Measurements from ENCODE around the gene CCDC73. TPM values are rescaled to one million over a fixed set of nuclear protein-coding genes. Genes with fewer than 3 reads are reported as not detected.

CCDC73 gene
- polyA plus RNA-seq, 1 of the 3 experiments (the other 2 are of a cell fraction), result not detected

DNA sequence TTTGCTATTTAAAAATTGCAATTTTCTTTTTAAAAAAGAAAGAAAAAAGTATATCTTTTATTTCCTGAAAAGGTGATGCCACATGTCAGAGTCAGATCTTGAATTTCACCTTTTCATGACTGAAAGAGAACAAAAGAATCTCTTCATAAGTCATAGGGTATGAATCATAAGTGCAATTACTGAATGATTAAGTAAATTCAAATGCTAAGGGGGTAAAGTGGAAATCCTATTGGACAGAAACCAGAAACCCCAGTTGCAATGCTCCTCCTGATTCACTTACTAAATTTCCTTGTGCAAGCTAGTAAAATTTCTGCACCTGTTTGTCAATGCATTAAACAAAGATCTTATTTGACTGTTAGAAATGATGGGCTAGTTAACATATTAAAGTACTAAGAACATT is 27.1 kb upstream of the CCDC73 start:
- DNase-seq, result no peak
- no peak for TF ChIP-seq RXRA (IDR thresholded peaks at IDR 0.05; ENCODE audit: borderline replicate concordance, low read depth)
- TF ChIP-seq JUND (IDR thresholded peaks at IDR 0.05), result peak; percentile 15; the same call in 1 of the 2 replicates
- TF ChIP-seq, protein P1, sequence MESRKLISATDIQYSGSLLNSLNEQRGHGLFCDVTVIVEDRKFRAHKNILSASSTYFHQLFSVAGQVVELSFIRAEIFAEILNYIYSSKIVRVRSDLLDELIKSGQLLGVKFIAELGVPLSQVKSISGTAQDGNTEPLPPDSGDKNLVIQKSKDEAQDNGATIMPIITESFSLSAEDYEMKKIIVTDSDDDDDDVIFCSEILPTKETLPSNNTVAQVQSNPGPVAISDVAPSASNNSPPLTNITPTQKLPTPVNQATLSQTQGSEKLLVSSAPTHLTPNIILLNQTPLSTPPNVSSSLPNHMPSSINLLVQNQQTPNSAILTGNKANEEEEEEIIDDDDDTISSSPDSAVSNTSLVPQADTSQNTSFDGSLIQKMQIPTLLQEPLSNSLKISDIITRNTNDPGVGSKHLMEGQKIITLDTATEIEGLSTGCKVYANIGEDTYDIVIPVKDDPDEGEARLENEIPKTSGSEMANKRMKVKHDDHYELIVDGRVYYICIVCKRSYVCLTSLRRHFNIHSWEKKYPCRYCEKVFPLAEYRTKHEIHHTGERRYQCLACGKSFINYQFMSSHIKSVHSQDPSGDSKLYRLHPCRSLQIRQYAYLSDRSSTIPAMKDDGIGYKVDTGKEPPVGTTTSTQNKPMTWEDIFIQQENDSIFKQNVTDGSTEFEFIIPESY (IDR thresholded peaks at IDR 0.05; ENCODE audit: borderline replicate concordance, low read depth), result no peak
- no peak for TF ChIP-seq POLR2AphosphoS5 (IDR thresholded peaks at IDR 0.05; ENCODE audit: low read depth, low read length)
- peak; percentile 30; the same call in 1 of the 2 replicates for TF ChIP-seq FOSL2 (IDR thresholded peaks at IDR 0.05; ENCODE audit: borderline replicate concordance, low read depth)
- TF ChIP-seq NRF1 (IDR thresholded peaks at IDR 0.05; ENCODE audit: low read depth, low read length), result no peak
- no peak for TF ChIP-seq NFIC (IDR thresholded peaks at IDR 0.05; ENCODE audit: borderline replicate concordance)
- TF ChIP-seq, protein P2, sequence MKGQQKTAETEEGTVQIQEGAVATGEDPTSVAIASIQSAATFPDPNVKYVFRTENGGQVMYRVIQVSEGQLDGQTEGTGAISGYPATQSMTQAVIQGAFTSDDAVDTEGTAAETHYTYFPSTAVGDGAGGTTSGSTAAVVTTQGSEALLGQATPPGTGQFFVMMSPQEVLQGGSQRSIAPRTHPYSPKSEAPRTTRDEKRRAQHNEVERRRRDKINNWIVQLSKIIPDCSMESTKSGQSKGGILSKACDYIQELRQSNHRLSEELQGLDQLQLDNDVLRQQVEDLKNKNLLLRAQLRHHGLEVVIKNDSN (IDR thresholded peaks at IDR 0.05; ENCODE audit: borderline replicate concordance, low read depth), result no peak
- TF ChIP-seq GABPA (IDR thresholded peaks at IDR 0.05; ENCODE audit: low read depth), result no peak
- no peak for TF ChIP-seq TCF12 (IDR thresholded peaks at IDR 0.05)
- no peak for TF ChIP-seq EP300 (IDR thresholded peaks at IDR 0.05; ENCODE audit: borderline replicate concordance in 1 of 2, low read depth in 1 of 2, low read length in 1 of 2)
- no peak for TF ChIP-seq RFX5 (IDR thresholded peaks at IDR 0.05; ENCODE audit: low read length)
- no peak for TF ChIP-seq SMC3 (IDR thresholded peaks at IDR 0.05; ENCODE audit: low read depth, low read length)
- TF ChIP-seq TAF1 (IDR thresholded peaks at IDR 0.05; ENCODE audit: borderline replicate concordance, low read depth, low read length), result no peak
- no peak for TF ChIP-seq MEF2A (IDR thresholded peaks at IDR 0.05; ENCODE audit: borderline replicate concordance, low read depth)
- TF ChIP-seq GATA2 (CRISPR knock-in tag; IDR thresholded peaks at IDR 0.05), result no peak
- TF ChIP-seq MXI1 (IDR thresholded peaks at IDR 0.05; ENCODE audit: low read depth, low read length), result no peak
- ChIA-PET CTCF (interaction anchor here (0.9 to 2.5 kb wide), 2 partner anchors 12 to 29 kb away, joined by 3 to 6 read pairs; no protein-coding TSS in a partner anchor), POLR2A (no interaction called here)
- H3K9me2 ChIP-seq, result no peaks in the 10 kb centered on the region
- H3K4me3 ChIP-seq (ENCODE audit: low read depth in 2 of 2, low read length in 1 of 2), result no peak overlapping the region
- no peaks in the 10 kb centered on the region; the same call in 1 of the 2 replicates for H3K27me3 ChIP-seq (ENCODE audit: insufficient read depth)
- H3K36me3 ChIP-seq (replicated peaks in 1 of 2; ENCODE audit: control insufficient read depth in 1 of 2, insufficient read depth in 2 of 2, low read length in 1 of 2), result no peaks in the 10 kb centered on the region
- no peaks in the 10 kb centered on the region for H3F3A ChIP-seq (replicated peaks; ENCODE audit: insufficient read depth)
- no peaks in the 10 kb centered on the region for H3K79me2 ChIP-seq (ENCODE audit: insufficient read depth)
- no peaks in the 10 kb centered on the region for H3K9me3 ChIP-seq
- no peaks in the 10 kb centered on the region for H4K20me1 ChIP-seq (ENCODE audit: insufficient read depth)
- H2AFZ ChIP-seq (ENCODE audit: low read depth), result no peak overlapping the region; the same call in 1 of the 2 replicates
- H3K9ac ChIP-seq, result no peak overlapping the region
- H3K4me1 ChIP-seq (ENCODE audit: control insufficient read depth in 1 of 2, insufficient read depth in 2 of 2, low read depth in 1 of 2, low read length in 1 of 2), result peaks cover 0 to 4% of the 10 kb centered on the region in 2 experiments; a peak in 1 of 4 replicates
- H3K4me2 ChIP-seq, result no peak overlapping the region
- H3K27ac ChIP-seq (ENCODE audit: low read depth in 2 of 2, low read length in 1 of 2), result no peak overlapping the region

DNA sequence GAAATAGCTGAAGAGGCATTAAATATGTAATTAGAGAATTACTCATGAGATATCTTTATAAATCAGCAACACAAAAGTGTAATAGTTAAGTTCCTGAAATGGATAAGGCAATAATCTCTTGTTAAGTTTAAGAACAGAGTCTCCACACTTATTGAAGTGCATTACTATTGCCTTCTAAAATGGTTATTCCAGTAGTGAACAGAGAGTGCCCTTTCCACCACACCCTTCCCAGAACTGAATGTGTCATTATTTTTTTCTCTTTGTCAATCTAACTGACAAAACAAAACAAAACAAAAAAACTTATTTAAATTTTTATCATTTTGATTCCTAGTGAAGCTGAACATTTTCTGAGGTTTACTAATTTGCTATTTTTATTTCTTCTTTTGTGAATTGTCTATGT is 26.0 kb upstream of the CCDC73 start:
- POLR2A ChIA-PET, result no interaction called here
- Histone ChIP-seq H3K9me2 (no peaks in the 10 kb centered on the region), H3K9me3 (no peaks in the 10 kb centered on the region), H3K9ac (no peak overlapping the region), H3K4me2 (no peak overlapping the region), H3K27me3 (ENCODE audit: insufficient read depth) (no peaks in the 10 kb centered on the region; the same call in 1 of the 2 replicates), H3K79me2 (ENCODE audit: insufficient read depth) (no peaks in the 10 kb centered on the region), H3K4me1 (ENCODE audit: control insufficient read depth in 1 of 2, insufficient read depth in 2 of 2, low read depth in 1 of 2, low read length in 1 of 2) (peaks cover 0 to 4% of the 10 kb centered on the region in 2 experiments; a peak in 1 of 4 replicates), H3F3A (replicated peaks; ENCODE audit: insufficient read depth) (no peaks in the 10 kb centered on the region), H3K36me3 (replicated peaks in 1 of 2; ENCODE audit: control insufficient read depth in 1 of 2, insufficient read depth in 2 of 2, low read length in 1 of 2) (no peaks in the 10 kb centered on the region), H3K27ac (ENCODE audit: low read depth in 2 of 2, low read length in 1 of 2) (no peak overlapping the region), H3K4me3 (ENCODE audit: low read depth in 2 of 2, low read length in 1 of 2) (no peak overlapping the region), H2AFZ (ENCODE audit: low read depth) (no peak overlapping the region), H4K20me1 (ENCODE audit: insufficient read depth) (no peaks in the 10 kb centered on the region)
- TF ChIP-seq FOXJ3 (CRISPR knock-in tag; IDR thresholded peaks at IDR 0.05) (no peak), MXI1 (IDR thresholded peaks at IDR 0.05; ENCODE audit: low read depth, low read length) (no peak), TEAD4 (IDR thresholded peaks at IDR 0.05; ENCODE audit: borderline replicate concordance, insufficient read depth) (no peak), JUND (IDR thresholded peaks at IDR 0.05) (no peak), GABPA (IDR thresholded peaks at IDR 0.05; ENCODE audit: low read depth) (no peak), FOXM1 (IDR thresholded peaks at IDR 0.05; ENCODE audit: low read depth) (no peak), NRF1 (IDR thresholded peaks at IDR 0.05; ENCODE audit: low read depth, low read length) (no peak), TCF12 (IDR thresholded peaks at IDR 0.05) (no peak), RAD21 (IDR thresholded peaks at IDR 0.05; ENCODE audit: low read length) (no peak), POLR2AphosphoS5 (IDR thresholded peaks at IDR 0.05; ENCODE audit: low read depth, low read length) (no peak), FOSL2 (IDR thresholded peaks at IDR 0.05; ENCODE audit: borderline replicate concordance, low read depth) (no peak), EP300 (IDR thresholded peaks at IDR 0.05; ENCODE audit: borderline replicate concordance in 1 of 2, low read depth in 1 of 2, low read length in 1 of 2) (no peak)
- TF ChIP-seq, protein P3, sequence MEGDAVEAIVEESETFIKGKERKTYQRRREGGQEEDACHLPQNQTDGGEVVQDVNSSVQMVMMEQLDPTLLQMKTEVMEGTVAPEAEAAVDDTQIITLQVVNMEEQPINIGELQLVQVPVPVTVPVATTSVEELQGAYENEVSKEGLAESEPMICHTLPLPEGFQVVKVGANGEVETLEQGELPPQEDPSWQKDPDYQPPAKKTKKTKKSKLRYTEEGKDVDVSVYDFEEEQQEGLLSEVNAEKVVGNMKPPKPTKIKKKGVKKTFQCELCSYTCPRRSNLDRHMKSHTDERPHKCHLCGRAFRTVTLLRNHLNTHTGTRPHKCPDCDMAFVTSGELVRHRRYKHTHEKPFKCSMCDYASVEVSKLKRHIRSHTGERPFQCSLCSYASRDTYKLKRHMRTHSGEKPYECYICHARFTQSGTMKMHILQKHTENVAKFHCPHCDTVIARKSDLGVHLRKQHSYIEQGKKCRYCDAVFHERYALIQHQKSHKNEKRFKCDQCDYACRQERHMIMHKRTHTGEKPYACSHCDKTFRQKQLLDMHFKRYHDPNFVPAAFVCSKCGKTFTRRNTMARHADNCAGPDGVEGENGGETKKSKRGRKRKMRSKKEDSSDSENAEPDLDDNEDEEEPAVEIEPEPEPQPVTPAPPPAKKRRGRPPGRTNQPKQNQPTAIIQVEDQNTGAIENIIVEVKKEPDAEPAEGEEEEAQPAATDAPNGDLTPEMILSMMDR (IDR thresholded peaks at IDR 0.05), result no peak
- TF ChIP-seq, protein P4, sequence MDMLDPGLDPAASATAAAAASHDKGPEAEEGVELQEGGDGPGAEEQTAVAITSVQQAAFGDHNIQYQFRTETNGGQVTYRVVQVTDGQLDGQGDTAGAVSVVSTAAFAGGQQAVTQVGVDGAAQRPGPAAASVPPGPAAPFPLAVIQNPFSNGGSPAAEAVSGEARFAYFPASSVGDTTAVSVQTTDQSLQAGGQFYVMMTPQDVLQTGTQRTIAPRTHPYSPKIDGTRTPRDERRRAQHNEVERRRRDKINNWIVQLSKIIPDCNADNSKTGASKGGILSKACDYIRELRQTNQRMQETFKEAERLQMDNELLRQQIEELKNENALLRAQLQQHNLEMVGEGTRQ (IDR thresholded peaks at IDR 0.05; ENCODE audit: borderline replicate concordance, low read depth, low read length), result no peak
- DNase-seq, result no peak
- CTCF ChIA-PET, result interaction anchor here (2.5 kb wide), 1 partner anchor 28 kb away, joined by 6 read pairs; no protein-coding TSS in a partner anchor

Measured in SK-N-SH (cell line).